ENCODE results near the gene JAGN1. TPM values are rescaled to one million over a fixed set of nuclear protein-coding genes. Genes with fewer than 3 reads are reported as not detected.

The JAGN1 gene
- total RNA-seq, 2 donors from 2014 or later: 21.9 to 29.1 TPM

DNA sequence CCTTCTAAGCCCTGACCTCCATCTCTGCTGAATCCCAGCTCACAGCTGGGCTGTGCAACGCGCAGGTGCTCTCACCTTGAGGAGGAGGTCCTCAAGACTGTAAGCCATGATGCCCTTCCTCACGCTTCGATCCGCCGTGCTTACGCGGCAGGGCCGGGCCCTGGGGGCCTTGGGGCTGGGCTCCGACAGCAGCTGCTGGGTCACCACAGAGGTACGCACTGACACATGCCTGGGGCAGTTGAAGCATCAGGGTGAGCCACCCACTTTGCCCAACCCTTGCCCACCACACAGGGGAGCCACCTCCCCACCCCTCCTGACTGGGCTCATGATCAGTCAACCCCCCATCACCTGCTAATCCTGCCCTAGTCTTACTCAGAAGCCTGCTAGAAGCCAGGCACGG, 13.4 kb upstream of the JAGN1 start:
- H3K36me3 Mint-ChIP-seq (ENCODE audit: low read depth): no peaks in the 10 kb centered on the region
- H3K4me1 Mint-ChIP-seq: no peaks in the 10 kb centered on the region
- TF ChIP-seq, protein P1, sequence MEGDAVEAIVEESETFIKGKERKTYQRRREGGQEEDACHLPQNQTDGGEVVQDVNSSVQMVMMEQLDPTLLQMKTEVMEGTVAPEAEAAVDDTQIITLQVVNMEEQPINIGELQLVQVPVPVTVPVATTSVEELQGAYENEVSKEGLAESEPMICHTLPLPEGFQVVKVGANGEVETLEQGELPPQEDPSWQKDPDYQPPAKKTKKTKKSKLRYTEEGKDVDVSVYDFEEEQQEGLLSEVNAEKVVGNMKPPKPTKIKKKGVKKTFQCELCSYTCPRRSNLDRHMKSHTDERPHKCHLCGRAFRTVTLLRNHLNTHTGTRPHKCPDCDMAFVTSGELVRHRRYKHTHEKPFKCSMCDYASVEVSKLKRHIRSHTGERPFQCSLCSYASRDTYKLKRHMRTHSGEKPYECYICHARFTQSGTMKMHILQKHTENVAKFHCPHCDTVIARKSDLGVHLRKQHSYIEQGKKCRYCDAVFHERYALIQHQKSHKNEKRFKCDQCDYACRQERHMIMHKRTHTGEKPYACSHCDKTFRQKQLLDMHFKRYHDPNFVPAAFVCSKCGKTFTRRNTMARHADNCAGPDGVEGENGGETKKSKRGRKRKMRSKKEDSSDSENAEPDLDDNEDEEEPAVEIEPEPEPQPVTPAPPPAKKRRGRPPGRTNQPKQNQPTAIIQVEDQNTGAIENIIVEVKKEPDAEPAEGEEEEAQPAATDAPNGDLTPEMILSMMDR (conservative IDR thresholded peaks at IDR 0.05): no peak
- 86 to 91% methylated on average over 3 to 12 of the region's 12 CpGs for WGBS, 2 experiments (ENCODE audit: insufficient coverage in 1 of 2, insufficient read length in 1 of 2)
- Histone ChIP-seq H3K9ac (ENCODE audit: extremely low read depth, low read length, poor library complexity, severe bottlenecking) (no peak overlapping the region), H3K27me3 (ENCODE audit: control insufficient read depth, insufficient read depth, low read length, poor library complexity, severe bottlenecking) (no peaks in the 10 kb centered on the region), H3K4me1 (ENCODE audit: control insufficient read depth, insufficient read depth, low read length) (no peaks in the 10 kb centered on the region), H3K9me3 (ENCODE audit: control insufficient read depth, low read length) (no peaks in the 10 kb centered on the region), H3K4me3 (ENCODE audit: low read length) (no peak overlapping the region), H3K27ac (ENCODE audit: low read depth, low read length) (no peak overlapping the region), H3K36me3 (ENCODE audit: control insufficient read depth, insufficient read depth, low read length) (no peaks in the 10 kb centered on the region)
- peaks cover 8% of the 10 kb centered on the region for H3K27me3 Mint-ChIP-seq (ENCODE audit: insufficient read depth)
- no peak for DNase-seq
- no peak overlapping the region for H3K27ac Mint-ChIP-seq
- H3K4me3 Mint-ChIP-seq: no peak overlapping the region
- H3K9me3 Mint-ChIP-seq: no peaks in the 10 kb centered on the region

DNA sequence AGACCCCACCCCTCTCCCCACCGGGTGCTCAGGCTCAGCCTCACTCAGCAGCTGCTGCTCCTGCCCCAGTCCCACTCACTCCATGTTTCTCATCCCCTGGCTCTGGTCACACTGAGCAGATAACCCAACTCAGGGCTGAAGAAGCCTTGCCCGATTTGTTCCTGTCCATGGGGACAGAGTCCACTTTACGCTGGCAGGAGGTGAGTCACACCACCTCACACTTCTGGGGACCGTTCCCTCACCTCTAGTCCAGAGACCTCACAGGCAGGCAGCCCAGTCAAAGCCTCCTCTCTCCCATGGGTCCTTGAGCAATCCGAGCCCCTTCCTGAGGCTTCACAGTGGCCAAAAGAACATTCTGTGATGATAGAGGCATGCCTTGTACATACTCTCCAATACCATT, 11.7 kb upstream of the JAGN1 start:
- Mint-ChIP-seq H3K27ac (no peak overlapping the region), H3K27me3 (ENCODE audit: insufficient read depth) (peaks cover 8% of the 10 kb centered on the region), H3K36me3 (ENCODE audit: low read depth) (no peaks in the 10 kb centered on the region), H3K4me3 (no peak overlapping the region), H3K4me1 (no peaks in the 10 kb centered on the region), H3K9me3 (no peaks in the 10 kb centered on the region)
- H3K27ac ChIP-seq (ENCODE audit: low read depth, low read length): no peak overlapping the region
- TF ChIP-seq, protein P1 (conservative IDR thresholded peaks at IDR 0.05): no peak
- no peaks in the 10 kb centered on the region for H3K9me3 ChIP-seq (ENCODE audit: control insufficient read depth, low read length)
- no peak overlapping the region for H3K9ac ChIP-seq (ENCODE audit: extremely low read depth, low read length, poor library complexity, severe bottlenecking)
- H3K27me3 ChIP-seq (ENCODE audit: control insufficient read depth, insufficient read depth, low read length, poor library complexity, severe bottlenecking): no peaks in the 10 kb centered on the region
- 90 to 100% methylated on average over 3 to 5 of the region's 5 CpGs for WGBS, 2 experiments (ENCODE audit: insufficient coverage in 1 of 2, insufficient read length in 1 of 2)
- no peaks in the 10 kb centered on the region for H3K36me3 ChIP-seq (ENCODE audit: control insufficient read depth, insufficient read depth, low read length)
- no peak for DNase-seq
- no peaks in the 10 kb centered on the region for H3K4me1 ChIP-seq (ENCODE audit: control insufficient read depth, insufficient read depth, low read length)
- no peak overlapping the region for H3K4me3 ChIP-seq (ENCODE audit: low read length)

DNA sequence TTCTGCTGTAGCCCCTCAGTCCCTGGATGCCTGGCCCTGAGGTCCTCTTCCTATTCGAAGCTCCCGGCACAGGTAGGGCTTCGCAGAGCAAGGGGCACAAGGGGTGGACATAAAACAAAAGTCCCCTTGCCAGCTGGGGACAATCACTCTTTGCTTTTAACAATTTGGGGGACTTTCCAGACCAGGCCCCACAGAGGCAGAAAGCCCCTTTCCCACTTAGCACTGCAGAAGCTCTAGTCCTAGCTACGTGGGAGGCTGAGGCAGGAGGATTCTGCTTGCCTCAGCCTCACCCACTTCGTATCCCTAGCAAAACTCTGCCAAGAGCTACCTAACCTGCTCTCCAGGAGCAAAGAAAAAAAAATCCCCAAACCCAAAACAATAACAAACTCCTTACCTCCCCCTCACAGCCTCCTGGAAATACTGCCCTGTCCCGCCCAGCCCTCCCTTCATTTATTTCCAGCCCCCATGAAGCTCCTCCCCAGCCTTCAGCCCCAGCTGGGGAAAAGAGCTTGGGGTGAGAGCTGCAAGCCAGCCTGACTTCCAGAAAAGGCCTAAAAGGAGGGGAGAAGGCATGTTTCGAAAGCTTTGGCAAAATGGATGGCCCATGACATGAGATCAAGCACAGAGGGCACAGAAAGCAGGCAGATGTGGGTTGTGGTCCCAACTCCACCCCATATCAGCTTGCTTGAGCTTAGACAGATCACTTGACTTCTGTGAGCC, 10.4 kb upstream of the JAGN1 start, which contains the start of gene CIDEC:
Gene CIDEC (minus strand): TSS at position 424 of the 720 bp plus-strand sequence. CDS start 1,767 bp downstream, outside the sequence.
- H3K27me3 Mint-ChIP-seq (ENCODE audit: insufficient read depth): peaks cover 8% of the 10 kb centered on the region
- no peak for DNase-seq
- 94 to 95% methylated on average over 2 to 7 of the region's 7 CpGs for WGBS, 2 experiments (ENCODE audit: insufficient coverage in 1 of 2, insufficient read length in 1 of 2)

More for the DNA sequence above, 10.4 kb upstream of the JAGN1 start, which contains the start of gene CIDEC:
- Mint-ChIP-seq H3K27ac (no peak within 1 kb of the TSS), H3K4me1 (no peaks in the 10 kb centered on the region), H3K36me3 (ENCODE audit: low read depth) (no peaks in the 10 kb centered on the region), H3K4me3 (no peak within 1 kb of the TSS), H3K9me3 (no peaks in the 10 kb centered on the region)
- Histone ChIP-seq H3K27ac (ENCODE audit: low read depth, low read length) (no peak within 1 kb of the TSS), H3K4me3 (ENCODE audit: low read length) (no peak within 1 kb of the TSS), H3K9me3 (ENCODE audit: control insufficient read depth, low read length) (no peaks in the 10 kb centered on the region), H3K9ac (ENCODE audit: extremely low read depth, low read length, poor library complexity, severe bottlenecking) (no peak within 1 kb of the TSS), H3K27me3 (ENCODE audit: control insufficient read depth, insufficient read depth, low read length, poor library complexity, severe bottlenecking) (no peaks in the 10 kb centered on the region), H3K4me1 (ENCODE audit: control insufficient read depth, insufficient read depth, low read length) (no peaks in the 10 kb centered on the region), H3K36me3 (ENCODE audit: control insufficient read depth, insufficient read depth, low read length) (no peaks in the 10 kb centered on the region)
- TF ChIP-seq, protein P1 (conservative IDR thresholded peaks at IDR 0.05): no peak

All from endodermal cell (in vitro differentiated cells).